HG02973 (cell line): ENCODE measurements around the gene SCN8A.
"Not testable (repeated sequence)": the region's sequence is repeated elsewhere in the genome, so short reads cannot be mapped to it uniquely, and the experiment has no call there.

ENCODE experiments used
- ATAC-seq: cut with Tn5 transposase; IDR thresholded peaks from one replicate; pipeline ENCODE4 v1.9.1; 2021; ENCODE audit warnings: moderate library complexity; ENCODE audit not compliant: unreplicated experiment

The SCN8A gene

GRCh38 chr12:51591016-51591901, at the start of gene SCN8A:
Gene SCN8A, plus strand, starts transcription at chr12:51591233. Its CDS starts 71,585 bp downstream, at chr12:51662818.
- no peak for ATAC-seq

DNA sequence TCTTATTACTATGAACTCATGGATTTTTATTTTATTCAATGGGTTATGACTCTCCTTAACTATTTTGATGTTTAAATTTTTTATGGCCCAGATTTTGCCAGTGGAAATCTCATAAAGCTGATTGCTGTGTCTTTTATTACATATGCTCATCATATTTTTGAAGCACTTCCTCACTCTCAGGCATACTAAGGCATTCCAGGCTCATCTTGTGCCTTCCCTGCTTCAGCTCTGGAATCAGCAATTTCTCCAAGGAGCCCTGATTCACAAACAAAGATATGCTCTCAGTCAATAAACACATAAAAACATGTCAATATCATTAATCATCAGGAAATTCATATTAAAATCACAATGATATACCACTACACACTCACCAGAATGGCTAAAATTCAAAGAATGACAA, 44.9 kb upstream of the SCN8A start:
- no peak for ATAC-seq

- ATAC-seq = no peak
Observed at GRCh38 chr12:51547606-51548005, 43.4 kb upstream of the SCN8A start.

DNA sequence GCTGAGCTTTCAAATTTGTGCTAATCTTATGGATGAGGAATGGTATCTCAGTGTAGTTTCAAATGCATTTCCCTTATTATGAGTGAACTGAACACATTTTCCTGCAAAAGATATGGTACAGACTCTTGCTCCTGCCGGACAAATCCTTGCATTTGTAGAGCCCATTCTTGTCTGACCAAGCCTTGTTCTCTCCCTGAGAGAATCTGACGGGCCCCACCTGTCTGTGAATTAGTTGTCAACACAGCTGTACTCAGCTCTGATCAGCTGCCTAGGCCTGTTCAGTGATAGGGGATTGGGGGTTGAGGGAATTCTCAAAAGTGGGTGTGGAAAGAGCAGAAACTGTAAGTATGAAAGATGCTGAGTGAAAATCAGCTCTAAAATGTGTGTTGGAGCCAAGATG, 42.8 kb upstream of the SCN8A start:
- no peak for ATAC-seq

DNA sequence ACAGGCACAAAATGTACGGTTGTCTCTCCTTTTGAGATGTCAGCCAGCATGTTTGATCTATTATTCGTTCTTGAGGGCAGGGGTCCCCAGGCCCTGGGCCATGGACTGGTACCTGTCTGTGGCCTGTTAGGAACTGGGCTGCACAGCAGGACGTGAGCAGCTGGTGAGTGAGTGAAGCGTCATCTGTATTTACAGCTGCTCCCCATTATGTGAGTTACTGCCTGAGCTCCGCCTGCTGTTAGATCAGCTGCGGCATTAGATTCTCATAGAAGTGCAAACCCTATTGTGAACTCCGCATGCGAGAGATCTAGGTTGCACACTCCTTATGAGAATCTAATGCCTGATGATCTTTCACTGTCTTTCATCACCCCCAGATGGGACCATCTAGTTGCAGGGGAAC, 41.4 kb upstream of the SCN8A start:
- no peak for ATAC-seq

- not testable (repeated sequence) for ATAC-seq
Observed at GRCh38 chr12:51568271-51569032, 22.6 kb upstream of the SCN8A start.

GRCh38 chr12:51579321-51579850, 11.6 kb upstream of the SCN8A start:
- no peak for ATAC-seq

DNA sequence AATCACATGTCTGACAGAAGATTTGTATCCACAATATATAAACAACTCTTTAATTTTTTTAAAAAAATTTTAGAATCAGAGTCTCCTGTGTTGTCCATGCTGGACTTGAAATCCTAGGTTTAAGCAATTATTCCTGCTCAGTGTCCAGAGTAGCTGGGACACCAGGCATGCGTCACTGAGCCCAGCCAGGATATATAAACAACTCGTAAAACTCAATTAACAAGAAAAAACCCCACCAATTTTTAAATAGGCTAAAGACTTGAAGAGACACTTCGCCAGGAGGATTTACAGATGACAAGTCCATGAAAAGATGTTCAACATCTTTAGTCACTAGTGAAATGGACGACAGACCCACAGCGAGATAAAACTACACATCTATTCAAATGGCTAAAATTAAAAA, 2.0 kb upstream of the SCN8A start:
- ATAC-seq = no peak

DNA sequence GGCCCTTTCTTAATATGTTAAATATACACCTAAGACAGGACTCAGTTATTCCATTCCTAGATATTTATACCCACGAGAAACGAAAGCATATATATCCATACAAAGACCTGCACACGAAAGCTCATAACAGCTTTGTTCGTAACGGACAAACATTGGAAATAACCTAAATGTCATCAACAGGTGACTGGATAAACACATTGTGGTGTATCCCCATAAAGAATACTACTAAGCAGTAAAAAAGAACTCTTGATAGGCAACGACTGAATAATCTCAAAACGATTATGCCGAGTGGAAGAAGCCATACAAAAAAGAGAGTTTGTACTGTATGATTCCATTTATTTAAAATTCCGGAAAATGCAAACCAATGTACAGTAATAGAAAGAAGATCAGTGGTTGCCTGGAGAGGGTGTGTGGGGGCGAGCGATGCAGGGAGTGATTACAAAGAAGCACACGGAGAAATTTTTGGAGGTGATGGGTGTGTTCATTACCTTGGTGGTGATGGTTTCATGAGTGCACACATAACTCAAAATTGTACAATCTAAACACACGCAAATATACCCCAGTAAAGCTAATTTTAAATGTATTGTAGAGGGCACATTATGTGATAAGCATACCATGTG, 1.4 kb upstream of the SCN8A start:
- ATAC-seq = no peak

- ATAC-seq = peak; percentile 62
Observed at GRCh38 chr12:51590347-51591015, 552 bp upstream of the SCN8A start.

DNA sequence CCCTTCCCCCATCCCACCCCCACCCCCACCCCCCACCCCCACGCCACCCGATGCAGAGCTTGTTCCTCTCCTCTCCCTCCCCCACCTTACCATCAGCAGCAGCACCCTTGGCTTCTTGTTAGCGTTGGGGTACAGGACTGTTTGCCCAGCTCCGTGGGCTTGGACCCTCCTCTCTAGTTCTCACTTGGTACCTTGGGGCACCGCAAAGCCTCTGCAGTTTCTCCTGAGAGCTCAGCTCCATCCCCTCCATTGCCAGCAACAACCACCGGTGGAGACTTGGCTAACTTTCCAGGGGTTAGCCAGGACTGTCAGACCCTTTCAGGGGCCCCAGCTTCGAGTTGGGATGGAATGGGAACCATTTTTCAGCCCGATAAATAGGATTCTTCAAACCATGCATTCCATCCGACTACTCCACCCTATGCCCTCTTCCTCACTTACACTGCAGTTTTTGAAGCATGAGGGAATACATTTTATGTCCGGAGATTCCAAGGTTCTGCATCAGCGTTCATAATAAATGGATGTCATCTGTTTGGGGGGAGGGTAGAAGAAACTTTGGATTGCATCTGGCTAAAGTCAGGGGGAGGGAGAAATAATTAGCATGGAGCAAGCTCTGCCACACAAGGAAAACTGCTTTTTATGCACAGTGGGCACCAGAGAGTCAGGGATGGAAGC, 1.1 kb downstream of the SCN8A start:
- no peak for ATAC-seq

GRCh38 chr12:51593021-51593420, 2.0 kb downstream of the SCN8A start:
- ATAC-seq = no peak

DNA sequence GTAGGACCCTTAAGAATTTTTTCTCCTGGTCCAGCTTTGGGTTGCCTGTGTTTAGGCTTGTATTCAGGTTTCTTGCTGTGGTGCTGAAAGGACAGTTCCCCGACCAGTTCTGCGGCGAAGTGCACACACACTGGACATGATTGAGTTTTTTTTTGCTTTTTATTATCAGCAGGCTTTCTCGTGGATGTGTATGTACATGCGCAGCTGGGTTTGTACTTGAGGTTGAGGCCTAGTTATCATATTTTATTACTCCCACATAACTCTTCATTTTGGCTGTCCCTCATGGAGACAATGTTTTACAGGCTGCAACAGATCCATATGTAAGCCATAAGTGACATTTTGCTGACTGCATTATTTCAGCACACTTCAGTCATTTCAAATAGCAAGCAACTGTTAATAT, 2.5 kb downstream of the SCN8A start:
- no peak for ATAC-seq

- ATAC-seq = no peak
Observed at GRCh38 chr12:51598156-51598555, 7.1 kb downstream of the SCN8A start.

DNA sequence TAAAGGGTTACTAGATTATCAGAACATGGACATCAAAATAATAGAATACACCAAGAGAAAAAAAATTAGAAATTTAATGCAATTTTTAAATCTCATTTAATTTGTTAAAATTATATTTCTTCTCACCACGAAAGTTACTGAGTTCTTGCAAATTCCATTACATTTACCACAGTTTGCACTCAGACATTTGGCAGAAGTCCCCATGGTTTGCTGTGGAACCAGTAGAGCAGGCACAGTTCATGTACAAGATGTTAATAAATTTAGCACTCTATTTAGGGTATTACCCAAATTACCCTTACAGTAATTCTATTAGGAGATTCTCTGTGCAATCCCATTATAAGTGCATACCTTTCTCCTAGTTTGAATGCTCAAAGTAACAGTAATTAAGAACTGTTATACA, 9.7 kb downstream of the SCN8A start:
- no peak for ATAC-seq

DNA sequence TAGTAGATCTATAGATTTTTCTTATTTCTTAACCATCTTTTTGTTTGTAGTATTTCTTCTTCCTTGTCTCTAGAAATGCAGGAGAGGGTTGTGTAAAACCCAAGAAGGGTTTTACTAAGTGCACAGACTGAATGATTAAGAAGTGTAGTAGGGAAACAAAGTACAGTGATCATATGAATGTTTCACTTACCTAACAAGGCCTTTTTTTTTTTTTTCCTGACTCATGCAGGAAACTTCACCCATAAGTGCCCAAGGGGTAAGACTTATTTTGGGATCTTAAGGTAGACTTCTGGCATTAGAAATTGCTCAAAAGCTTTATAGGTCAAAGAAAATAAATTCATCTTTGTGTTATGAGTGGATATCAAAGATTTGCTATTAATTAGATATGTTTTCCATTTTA, 10.2 kb downstream of the SCN8A start:
- no peak for ATAC-seq

GRCh38 chr12:51605896-51606295, 14.9 kb downstream of the SCN8A start:
- ATAC-seq = not testable (repeated sequence)

DNA sequence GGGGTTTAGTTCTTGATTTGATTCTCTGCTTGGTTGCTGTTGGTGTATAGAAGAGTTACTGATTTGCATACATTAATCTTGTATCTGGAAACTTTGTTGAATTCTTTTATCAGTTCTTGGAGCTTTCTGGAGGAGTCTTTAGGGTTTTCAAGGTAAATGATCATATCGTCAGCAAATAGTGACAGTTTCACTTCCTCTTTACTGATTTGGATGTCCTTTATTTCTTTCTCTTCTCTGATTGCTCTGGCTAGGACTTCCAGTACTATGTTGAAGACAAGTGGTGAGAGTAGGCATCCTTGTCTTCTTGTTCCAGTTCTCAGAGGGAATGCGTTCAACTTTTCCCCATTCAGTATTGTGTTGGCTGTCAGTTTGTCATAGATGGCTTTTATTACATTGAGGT, 16.2 kb downstream of the SCN8A start:
- not testable (repeated sequence) for ATAC-seq

- ATAC-seq = no peak
Observed at GRCh38 chr12:51620448-51620847, 29.4 kb downstream of the SCN8A start.

- ATAC-seq = no peak
Observed at GRCh38 chr12:51621156-51621922, 30.3 kb downstream of the SCN8A start.
